GM18508 (cell line): ENCODE data around the gene IQGAP2.

Source experiments
- ATAC-seq: cut with Tn5 transposase; IDR thresholded peaks from one replicate; pipeline ENCODE4 v1.9.1; 2021; ENCODE audit warnings: moderate number of reproducible peaks; ENCODE audit not compliant: insufficient read depth, unreplicated experiment

The IQGAP2 gene

GRCh38 chr5:76474377-76474776 lies 71.3 kb downstream of the IQGAP2 start:
- ATAC-seq: no peak

GRCh38 chr5:76475385-76475784 lies 72.3 kb downstream of the IQGAP2 start:
- ATAC-seq: no peak

- no peak for ATAC-seq
These were observed 72.9 kb downstream of the IQGAP2 start for GRCh38 chr5:76475936-76476335.

GRCh38 chr5:76476474-76477038 lies 73.5 kb downstream of the IQGAP2 start:
- ATAC-seq: no peak

- ATAC-seq: no peak
These were observed 74.0 kb downstream of the IQGAP2 start for GRCh38 chr5:76477061-76477460.

GRCh38 chr5:76477571-76477970 lies 74.5 kb downstream of the IQGAP2 start:
- ATAC-seq: no peak

GRCh38 chr5:76479281-76479680 lies 76.2 kb downstream of the IQGAP2 start:
- no peak for ATAC-seq

GRCh38 chr5:76479973-76480667 lies 77.0 kb downstream of the IQGAP2 start:
- no peak for ATAC-seq

GRCh38 chr5:76482984-76483383 lies 79.9 kb downstream of the IQGAP2 start:
- no peak for ATAC-seq

- no peak for ATAC-seq
These were observed 80.3 kb downstream of the IQGAP2 start for GRCh38 chr5:76483433-76483832.

GRCh38 chr5:76483881-76484280 lies 80.8 kb downstream of the IQGAP2 start:
- no peak for ATAC-seq

- ATAC-seq: no peak
These were observed 82.4 kb downstream of the IQGAP2 start for GRCh38 chr5:76485511-76485910.

- no peak for ATAC-seq
These were observed 84.3 kb downstream of the IQGAP2 start for GRCh38 chr5:76487386-76487785.

GRCh38 chr5:76487821-76488220 lies 84.7 kb downstream of the IQGAP2 start:
- ATAC-seq: no peak

GRCh38 chr5:76488969-76489368 lies 85.9 kb downstream of the IQGAP2 start:
- no peak for ATAC-seq

- no peak for ATAC-seq
These were observed 87.0 kb downstream of the IQGAP2 start for GRCh38 chr5:76489877-76490688.

- no peak for ATAC-seq
These were observed 87.9 kb downstream of the IQGAP2 start for GRCh38 chr5:76490960-76491359.

GRCh38 chr5:76492819-76493189 lies 89.7 kb downstream of the IQGAP2 start:
- no peak for ATAC-seq

GRCh38 chr5:76493190-76493837 lies 90.2 kb downstream of the IQGAP2 start:
- no peak for ATAC-seq

GRCh38 chr5:76494201-76494600 lies 91.1 kb downstream of the IQGAP2 start:
- no peak for ATAC-seq

- ATAC-seq: no peak
These were observed 92.8 kb downstream of the IQGAP2 start for GRCh38 chr5:76495870-76496269.
